Type B pancreatic cell (in vitro differentiated cells): ENCODE data around the gene OR2Z1. TPM values are rescaled to one million over a fixed set of nuclear protein-coding genes. Genes with fewer than 3 reads are reported as not detected.
"Not testable (repeated sequence)": the region's sequence is repeated elsewhere in the genome, so short reads cannot be mapped to it uniquely, and the experiment has no call there.

ENCODE experiments used
- DNase-seq: peaks from one replicate; pipeline ENCODE4 v3.0.0; 2021; ENCODE audit warnings: mixed read lengths; ENCODE audit not compliant: unreplicated experiment; ENCODE audit errors: extremely low spot score
- H3K27ac Mint-ChIP-seq: 2 replicates; pipeline ENCODE4 v1.8.0; 2021; ENCODE audit warnings: mild to moderate bottlenecking, mixed read lengths
- H3K27me3 Mint-ChIP-seq: 2 replicates; pipeline ENCODE4 v1.8.0; 2021; ENCODE audit warnings: mixed read lengths
- H3K36me3 Mint-ChIP-seq: 2 replicates; pipeline ENCODE4 v1.8.0; 2021; ENCODE audit warnings: mixed read lengths
- H3K4me1 Mint-ChIP-seq: one replicate; pipeline ENCODE4 v1.8.0; 2021; ENCODE audit warnings: mixed read lengths; ENCODE audit not compliant: unreplicated experiment
- H3K4me3 Mint-ChIP-seq: 2 replicates; pipeline ENCODE4 v1.8.0; 2021; ENCODE audit warnings: mild to moderate bottlenecking, mixed read lengths
- H3K9me3 Mint-ChIP-seq: 2 replicates; pipeline ENCODE4 v1.8.0; 2021; ENCODE audit warnings: mixed read lengths
- CTCF ChIP-seq: fragments of 200-600 bp; sonication (generic); conservative IDR thresholded peaks from 2 replicates; pipeline ENCODE4 v1.5.0; 2021; ENCODE audit warnings: antibody characterized with exemption, mild to moderate bottlenecking
- total RNA-seq: library from RNA; stranded (reverse); gene quantifications from 2 replicates; pipeline ENCODE4 v1.2.1, GENCODE V29; 2021; ENCODE audit warnings: low replicate concordance

Gene OR2Z1
- total RNA-seq, 1 donor from 2014 or later: not detected

GRCh38 chr19:8731428-8732169 lies 10.2 kb downstream of the OR2Z1 start:
- Mint-ChIP-seq H3K36me3 (no peaks in the 10 kb centered on the region), H3K9me3 (no peaks in the 10 kb centered on the region), H3K4me1 (no peaks in the 10 kb centered on the region), H3K27ac (no peak overlapping the region), H3K4me3 (no peak overlapping the region), H3K27me3 (no peaks in the 10 kb centered on the region)
- TF ChIP-seq CTCF: no peak
- peak; percentile 45 for DNase-seq

- Mint-ChIP-seq H3K27me3 (no peaks in the 10 kb centered on the region), H3K36me3 (no peaks in the 10 kb centered on the region), H3K9me3 (no peaks in the 10 kb centered on the region), H3K27ac (no peak overlapping the region), H3K4me3 (no peak overlapping the region), H3K4me1 (no peaks in the 10 kb centered on the region)
- TF ChIP-seq CTCF: no peak
- no peak for DNase-seq
Observed at GRCh38 chr19:8738377-8738776, 16.9 kb downstream of the OR2Z1 start.

- H3K36me3 Mint-ChIP-seq, H3K27me3 Mint-ChIP-seq, H3K4me1 Mint-ChIP-seq, H3K4me3 Mint-ChIP-seq, H3K27ac Mint-ChIP-seq, H3K9me3 Mint-ChIP-seq: not testable (repeated sequence)
- DNase-seq: peak; percentile 34
Observed at GRCh38 chr19:8739291-8740065, 18.0 kb downstream of the OR2Z1 start.

GRCh38 chr19:8767257-8767656 lies 45.8 kb downstream of the OR2Z1 start:
- not testable (repeated sequence) for H3K36me3 Mint-ChIP-seq, H3K27me3 Mint-ChIP-seq, H3K27ac Mint-ChIP-seq, H3K4me3 Mint-ChIP-seq, H3K9me3 Mint-ChIP-seq, H3K4me1 Mint-ChIP-seq
- DNase-seq: peak; percentile 69

- not testable (repeated sequence) for H3K27ac Mint-ChIP-seq, H3K9me3 Mint-ChIP-seq, H3K36me3 Mint-ChIP-seq
Observed at GRCh38 chr19:8769265-8769664, 47.8 kb downstream of the OR2Z1 start.

GRCh38 chr19:8773587-8773986 lies 52.2 kb downstream of the OR2Z1 start:
- H3K4me1 Mint-ChIP-seq, H3K27ac Mint-ChIP-seq, H3K27me3 Mint-ChIP-seq, H3K4me3 Mint-ChIP-seq, H3K36me3 Mint-ChIP-seq, H3K9me3 Mint-ChIP-seq: not testable (repeated sequence)
- DNase-seq: peak; percentile 39

More at GRCh38 chr19:8769265-8769664, 47.8 kb downstream of the OR2Z1 start:
- H3K4me1 Mint-ChIP-seq, H3K27me3 Mint-ChIP-seq, DNase-seq, H3K4me3 Mint-ChIP-seq: not testable (repeated sequence)

Other genes with a start within 250 kb of the OR2Z1 start
- 0.31 TPM in 2 replicates for gene PRAM1, start 219.0 kb upstream of the OR2Z1 start, total RNA-seq
- 19.9 and 25.4 TPM in 2 replicates for gene ZNF414, start 207.5 kb upstream of the OR2Z1 start, total RNA-seq
- 0.14 and 0.64 TPM in 2 replicates for gene MYO1F, start 144.2 kb upstream of the OR2Z1 start, total RNA-seq
- gene ADAMTS10, start 110.9 kb upstream of the OR2Z1 start, total RNA-seq: 6.4 and 59.2 TPM in 2 replicates
- not detected in 2 replicates for gene NFILZ, start 91.0 kb upstream of the OR2Z1 start, total RNA-seq
- gene ACTL9, start 22.8 kb upstream of the OR2Z1 start, total RNA-seq: not detected in 2 replicates
- gene ZNF558, start 110.7 kb downstream of the OR2Z1 start, total RNA-seq: 21.5 and 53.9 TPM in 2 replicates
- not detected in 2 replicates for gene MBD3L1, start 110.7 kb downstream of the OR2Z1 start, total RNA-seq